Psoas muscle (tissue), 8 donors: Measurements from ENCODE around the gene MSANTD7. TPM values are rescaled to one million over a fixed set of nuclear protein-coding genes. Genes with fewer than 3 reads are reported as not detected.

Experiments
- ATAC-seq, 4 donors: fragments of 200-7000 bp; cut with Tn5 transposase; one replicate each; pipeline ENCODE4 v1.9.1; 2020; ENCODE audit warnings: moderate library complexity in 3 of 4, mild to moderate bottlenecking in 2 of 4
- DNase-seq, 2 donors: peaks; one replicate each; pipeline ENCODE4 v3.0.0-alpha.2; 2020
- H3K27ac ChIP-seq: fragments of 200-600 bp; one replicate; pipeline ENCODE4 v1.8.0; 2022
- H3K27me3 ChIP-seq, 3 donors: fragments of 200-600 bp in 1 of 3; one replicate each; pipeline versions ENCODE4 v1.6.1 to v1.8.0; 2013 to 2022; ENCODE audit warnings: low read length in 2 of 3, mild to moderate bottlenecking in 2 of 3, moderate library complexity in 1 of 3; ENCODE audit not compliant: insufficient read depth in 3 of 3
- H3K36me3 ChIP-seq, 2 donors: fragments of 200-600 bp in 1 of 2; one replicate each; pipeline versions ENCODE4 v1.6.1 to v1.8.0; 2013 to 2022; ENCODE audit warnings: low read depth in 1 of 2, mild to moderate bottlenecking in 1 of 2, moderate library complexity in 1 of 2; ENCODE audit not compliant: insufficient read depth in 1 of 2
- H3K4me1 ChIP-seq: fragments of 200-600 bp; one replicate; pipeline ENCODE4 v1.8.0; 2022
- H3K4me3 ChIP-seq: fragments of 200-600 bp; one replicate; pipeline ENCODE4 v1.8.0; 2022; ENCODE audit warnings: mild to moderate bottlenecking
- H3K9me3 ChIP-seq: fragments of 200-600 bp; one replicate; pipeline ENCODE4 v1.8.0; 2022
- CTCF ChIP-seq: fragments of 200-600 bp; IDR thresholded peaks from one replicate; pipeline ENCODE4 v1.8.0; 2022; ENCODE audit warnings: antibody characterized with exemption
- WGBS, 3 donors: extraction: QIAGEN DNeasy Blood & Tissue Kit; methylation state at CpG; one replicate each; pipeline versions ENCODE4 v1.1.6 to v1.1.7; 2013; 5-methylcytosine and 5-hydroxymethylcytosine counted together
- intact Hi-C, 2 donors: fragments of 100-400 bp; cut with DNase I; formaldehyde crosslinking; loops; one replicate each; pipeline versions ENCODE4 v1.11.0 to v1.14.2; 2022
- polyA plus RNA-seq, 3 donors: library from polyadenylated mRNA; stranded (reverse); fragments of 200-250 nt; gene quantifications; one replicate each; pipeline ENCODE4 v1.2.3, GENCODE V29; 2013
- total RNA-seq, 4 donors: library from RNA; stranded (reverse); fragmentation: NEBNext Ultra II Directional in 2 of 4; extraction: Animal tissue kit (Norgen Biotek cat#: 25700) in 2 of 4; gene quantifications; one replicate each; pipeline versions ENCODE4 v1.2.1 to v1.2.4, GENCODE V29; 2021 to 2023
- donor health status: healthy with polysubstance abuse.
- donor health status: DM: no; HTN: no; CAD: no; lungs with moderate emphysema.
- donor health status: Bipolar disorder and iron deficiency.
- donor health status: healthy.
- donor health status: DM: yes; HTN: yes; CAD: no.
- donor health status: DM: no; HTN: no; CAD: no.
- donor health status: DM: no; HTN: no; CAD: no.
- donor health status: DM: yes; HTN: yes; CAD: no.

The MSANTD7 gene
- total and polyA plus RNA-seq, 7 donors = 3.4 to 9.7 (median 5.8) TPM

GRCh38 chr10:14873090-14873760 lies 35.1 kb downstream of the MSANTD7 start:
- intact Hi-C loops = no loop called here
- 75 to 80% (median 80%) methylated on average over 2 of the region's 2 CpGs for WGBS, 3 donors
- Histone ChIP-seq H3K36me3 (peaks cover 0 to 33% of the 10 kb centered on the region in 2 donors), H3K27ac (no peak overlapping the region), H3K4me1 (peaks cover 27% of the 10 kb centered on the region), H3K4me3 (no peak overlapping the region), H3K9me3 (no peaks in the 10 kb centered on the region), H3K27me3 (no peaks in the 10 kb centered on the region)
- ATAC-seq (no peak), DNase-seq (no peak)
- no peak for TF ChIP-seq CTCF

- no peak for TF ChIP-seq CTCF
- WGBS, 3 donors = 90 to 94% (median 92%) methylated on average over 12 of the region's 12 CpGs
- ATAC-seq (no peak), DNase-seq (no peak)
- no peaks in the 10 kb centered on the region for H3K9me3 ChIP-seq
- H3K36me3 ChIP-seq = peaks cover 0 to 6% of the 10 kb centered on the region in 2 donors
- H3K27me3 ChIP-seq = no peaks in the 10 kb centered on the region
- H3K4me1 ChIP-seq = peaks cover 41% of the 10 kb centered on the region
- peak overlapping the region; percentile 88 for H3K4me3 ChIP-seq
- H3K27ac ChIP-seq = peak overlapping the region; percentile 99
- intact Hi-C loops = loop anchor here in 1 of 2 donors (2.0 to 5.0 kb wide), 2 partner anchors 37 to 76 kb away; partner anchors contain the start of genes CDNF, DCLRE1C, HSPA14 and MSANTD7
Observed at GRCh38 chr10:14875941-14876340, 37.8 kb downstream of the MSANTD7 start.

GRCh38 chr10:14876764-14877163 lies 38.7 kb downstream of the MSANTD7 start:
- TF ChIP-seq CTCF = no peak
- peaks cover 38% of the 10 kb centered on the region for H3K4me1 ChIP-seq
- no peaks in the 10 kb centered on the region for H3K9me3 ChIP-seq
- ATAC-seq (peak; percentile 42 to 72 (median 65)), DNase-seq (peak in 1 of 2 donors; percentile 72)
- peak overlapping the region; percentile 88 for H3K4me3 ChIP-seq
- peak overlapping the region; percentile 99 for H3K27ac ChIP-seq
- intact Hi-C loops = loop anchor here in 1 of 2 donors (2.0 to 5.0 kb wide), 2 partner anchors 38 to 76 kb away; partner anchors contain the start of genes CDNF, DCLRE1C, HSPA14 and MSANTD7
- WGBS, 3 donors = 52 to 76% (median 52%) methylated on average over 9 of the region's 9 CpGs
- H3K27me3 ChIP-seq = no peaks in the 10 kb centered on the region
- H3K36me3 ChIP-seq = no peaks in the 10 kb centered on the region

- Histone ChIP-seq H3K27me3 (no peaks in the 10 kb centered on the region), H3K4me3 (peak within 1 kb of the TSS; percentile 88), H3K36me3 (no peaks in the 10 kb centered on the region), H3K9me3 (no peaks in the 10 kb centered on the region), H3K4me1 (peaks cover 38% of the 10 kb centered on the region), H3K27ac (peak within 1 kb of the TSS; percentile 99)
- ATAC-seq (peak; percentile 92 to 97 (median 94)), DNase-seq (peak; percentile 97 to 98)
- WGBS, 3 donors = 0 to 1% (median 0%) methylated on average over 56 to 102 of the region's 102 CpGs
- intact Hi-C loops = loop anchor here (1.0 to 5.0 kb wide), 2 partner anchors 41 to 74 kb away; partner anchors contain the start of gene DCLRE1C (in 1 of the 2)
- TF ChIP-seq CTCF = no peak
Observed at GRCh38 chr10:14878266-14879123, 40.4 kb downstream of the MSANTD7 start, which contains the start of gene SUV39H2. Gene SUV39H2, plus strand, starts transcription at chr10:14878866. Its CDS starts 23 bp downstream, at chr10:14878889.
